Measurements from ENCODE around the gene MACROH2A1.
"Not testable (repeated sequence)": the region's sequence is repeated elsewhere in the genome, so short reads cannot be mapped to it uniquely, and the experiment has no call there.

MACROH2A1 gene

DNA sequence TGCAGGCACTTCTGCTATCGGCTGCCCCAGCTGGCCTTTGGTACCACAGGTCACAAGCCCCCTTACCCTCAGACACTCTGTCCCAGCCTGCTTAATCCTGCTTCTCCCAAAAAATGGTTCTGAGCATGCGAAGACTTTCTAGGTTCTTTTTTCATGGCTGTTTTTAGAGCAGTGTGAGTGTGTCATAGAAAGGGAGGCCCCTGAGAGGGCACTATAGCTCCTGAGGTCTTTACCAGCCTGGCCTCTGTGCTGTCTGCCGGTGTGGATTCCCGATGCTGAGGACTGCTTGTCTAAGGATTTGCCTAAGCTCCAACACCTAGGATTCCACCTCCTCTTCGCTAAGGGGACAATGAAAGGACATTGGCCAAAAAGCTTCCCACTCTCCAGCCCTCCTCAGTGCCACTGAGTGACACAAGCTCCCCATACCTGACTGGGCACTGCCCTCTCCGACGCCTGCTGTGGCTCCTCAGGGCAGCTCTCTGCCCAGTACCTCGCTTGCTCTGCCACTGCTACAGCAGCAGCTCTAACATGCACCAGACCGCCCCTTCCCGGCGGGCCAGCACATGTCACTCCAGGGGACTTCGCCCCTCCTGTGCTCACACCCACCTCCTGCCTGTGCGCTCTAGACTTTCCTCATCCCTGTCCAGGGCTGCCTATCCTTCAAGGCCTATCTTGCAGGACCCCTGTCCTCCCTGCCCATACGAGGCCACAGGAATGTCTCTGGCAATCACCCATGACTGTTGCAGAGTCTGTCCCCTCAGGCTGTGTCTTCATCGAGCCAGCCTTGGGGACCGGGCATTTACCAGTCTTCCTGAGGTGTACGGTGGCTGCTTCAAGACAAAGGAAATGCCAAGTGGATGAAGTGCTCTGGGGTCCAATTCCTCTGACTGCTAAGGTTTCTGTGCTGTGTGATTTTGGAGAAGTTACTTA, 21.0 kb downstream of the MACROH2A1 start:
- DNase-seq (ENCODE audit: low read depth), result no peak

DNA sequence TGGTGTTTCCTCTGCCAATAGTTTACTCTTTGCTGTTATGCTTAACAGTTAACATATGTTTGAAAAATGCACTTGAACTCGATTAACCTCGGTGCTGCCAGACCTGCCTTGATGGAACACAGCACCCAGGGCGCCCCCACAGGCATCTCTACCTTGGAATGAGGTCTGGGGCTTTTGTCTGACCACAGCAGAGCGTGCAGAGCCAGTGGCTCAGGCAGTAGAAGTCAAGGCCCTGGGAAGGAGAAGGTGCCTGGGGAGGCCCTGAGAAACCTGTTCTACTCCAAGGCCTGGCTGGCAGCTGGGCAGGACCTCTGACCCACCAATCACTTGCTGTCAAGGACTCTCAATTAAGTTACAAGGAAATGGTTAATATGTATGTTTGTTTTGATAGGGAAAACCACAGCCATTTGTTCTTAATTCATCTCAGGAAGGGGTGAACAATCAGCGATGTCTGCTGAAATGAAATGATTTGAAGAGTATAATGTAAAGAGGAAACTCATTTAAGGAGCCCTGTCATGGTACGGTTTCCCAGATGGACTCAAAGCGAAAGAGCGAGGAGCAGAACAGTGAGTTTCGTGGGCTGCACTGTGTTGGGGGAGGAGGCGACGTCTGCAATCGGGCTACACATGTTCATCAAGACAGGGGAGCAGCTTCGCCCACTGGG, 21.9 kb downstream of the MACROH2A1 start:
- no peak for DNase-seq (ENCODE audit: low read depth)

DNA sequence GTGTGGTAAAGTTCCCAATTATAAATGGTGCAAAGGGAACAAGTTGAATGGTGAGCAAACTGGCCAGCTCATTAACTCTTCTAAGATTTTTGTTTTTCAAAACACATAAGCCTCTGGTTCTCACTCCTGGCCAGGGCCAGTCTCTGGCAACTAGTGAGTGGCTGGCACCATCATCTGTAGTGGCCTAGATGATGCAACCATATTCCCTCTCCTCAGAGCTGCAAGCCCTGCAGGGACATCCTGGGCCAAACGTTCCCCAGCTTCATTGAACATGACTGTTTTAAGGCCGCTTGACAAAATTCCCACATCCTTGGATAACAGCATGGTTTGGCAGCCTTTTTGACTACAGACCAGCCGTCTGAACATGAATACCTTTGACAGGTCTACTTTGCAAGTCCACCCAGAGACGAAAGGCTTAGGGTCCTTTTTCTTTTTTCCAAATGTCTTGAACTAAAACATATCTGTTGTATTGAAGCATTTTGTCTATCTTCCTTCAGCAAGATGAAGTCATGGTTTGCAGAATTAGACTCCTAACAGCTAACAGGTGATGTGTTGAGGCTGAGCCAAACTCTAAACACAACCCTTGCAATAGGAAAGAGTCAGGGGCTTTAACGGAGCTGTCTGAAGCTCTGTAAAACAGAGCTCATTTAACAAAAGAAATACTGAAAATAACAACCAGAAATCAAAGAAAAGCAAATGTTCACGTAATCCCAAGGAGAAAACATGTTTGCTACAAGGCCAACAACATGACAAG, 23.8 kb downstream of the MACROH2A1 start:
- DNase-seq (ENCODE audit: low read depth), result no peak

- DNase-seq (ENCODE audit: low read depth), result no peak
Observed at GRCh38 chr5:135373736-135374515, 25.1 kb downstream of the MACROH2A1 start.

DNA sequence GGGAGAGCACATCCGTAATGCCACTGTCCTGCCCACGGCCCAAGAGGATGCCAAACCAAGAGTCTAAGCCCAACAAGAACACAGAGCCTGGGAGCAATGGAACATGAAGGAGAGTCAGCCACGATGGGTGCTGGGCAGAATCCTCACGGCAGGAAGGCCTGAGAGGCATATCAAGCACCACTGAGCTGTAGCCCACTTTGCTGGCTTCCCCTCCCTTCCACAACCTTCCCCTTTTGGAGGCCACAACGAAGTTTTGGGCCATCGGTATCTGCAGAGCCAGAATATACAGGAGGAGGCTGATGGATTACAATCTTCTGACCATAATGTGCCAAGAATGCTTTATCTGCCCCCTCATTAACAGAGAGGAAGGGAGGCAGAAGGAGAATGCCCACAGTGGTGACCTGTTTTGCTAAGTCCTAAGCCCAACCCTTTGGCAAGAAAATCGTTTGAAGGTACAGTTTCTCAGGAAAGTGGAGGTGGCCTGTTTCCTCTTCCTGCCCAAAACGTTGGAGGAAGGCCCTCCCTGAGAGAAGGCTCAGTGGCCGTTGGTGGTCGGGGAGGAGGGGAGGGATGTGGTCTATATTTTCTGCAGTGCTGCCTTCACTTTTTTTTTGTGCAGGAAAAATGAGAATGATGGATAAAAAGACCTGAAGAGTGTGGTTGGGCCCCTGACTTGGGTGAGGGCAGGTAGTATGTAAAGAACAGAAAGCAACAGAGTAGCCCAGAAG, 26.2 kb downstream of the MACROH2A1 start:
- no peak for DNase-seq (ENCODE audit: low read depth)

DNA sequence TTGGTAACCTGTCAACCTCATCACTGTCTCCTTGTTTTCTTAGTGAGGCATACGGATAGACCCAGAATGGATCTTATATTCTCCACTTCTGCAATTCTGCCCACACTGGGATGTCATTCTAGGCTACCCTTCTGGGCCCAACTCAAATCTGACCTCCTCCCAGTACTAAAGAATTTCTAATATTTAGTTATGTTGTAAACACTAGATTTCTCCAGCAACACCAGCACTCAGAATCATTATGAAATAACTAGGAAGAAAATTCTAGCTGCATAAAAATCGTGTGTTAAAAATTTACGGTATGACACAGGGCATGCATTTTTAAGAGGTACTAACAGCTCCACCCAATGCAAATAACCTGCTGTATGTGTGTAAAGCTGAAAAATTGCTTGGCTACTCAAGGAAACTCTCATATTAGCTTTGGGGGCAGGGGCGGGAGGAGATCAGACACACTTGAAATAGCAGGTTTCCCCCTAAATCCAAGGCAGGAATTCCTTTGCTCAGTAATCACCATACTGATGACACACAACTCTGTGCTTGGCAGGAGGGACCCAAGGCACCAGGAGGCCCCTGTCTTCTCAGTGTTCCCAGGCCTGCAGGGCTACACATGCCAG, 27.3 kb downstream of the MACROH2A1 start:
- no peak for DNase-seq (ENCODE audit: low read depth)

DNA sequence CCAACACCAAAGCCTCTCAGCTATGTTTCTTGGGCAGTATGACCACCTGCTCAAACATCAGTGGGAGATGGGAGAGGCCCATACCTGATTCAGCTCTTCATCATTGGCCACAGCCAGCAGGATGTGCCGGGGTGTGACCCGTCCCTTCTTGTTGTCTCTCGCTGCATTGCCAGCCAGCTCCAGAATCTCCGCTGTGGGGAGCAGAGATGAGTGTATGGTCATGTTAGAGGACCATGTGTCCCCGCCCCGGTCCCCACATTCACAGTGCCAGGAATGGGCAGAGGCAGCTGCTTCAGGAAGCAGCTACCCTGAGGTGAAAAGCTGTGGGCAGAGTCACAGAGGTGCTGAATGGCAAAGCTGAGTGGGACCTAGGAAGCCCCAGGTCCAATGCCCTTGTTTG, 29.1 kb downstream of the MACROH2A1 start:
- no peak for DNase-seq (ENCODE audit: low read depth)

DNA sequence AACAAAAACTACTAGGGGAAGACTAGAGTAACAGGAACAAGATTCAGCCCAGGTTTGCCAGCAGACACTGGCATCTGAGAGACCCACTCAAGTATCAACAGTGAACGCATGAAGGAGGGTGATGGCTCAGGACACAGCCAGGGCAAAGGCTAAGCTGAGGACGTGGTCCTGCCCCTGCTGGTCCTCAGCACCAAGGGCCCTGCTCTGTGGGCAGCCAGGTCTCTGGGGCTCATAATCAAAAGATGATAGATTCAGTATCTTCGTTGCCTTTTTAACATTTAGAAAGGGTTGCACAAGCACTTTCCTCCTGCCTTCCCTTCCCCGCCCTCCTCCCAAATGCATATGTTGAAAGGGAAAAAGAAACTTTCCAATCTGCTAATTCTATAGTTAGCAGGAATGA, 31.5 kb downstream of the MACROH2A1 start:
- no peak for DNase-seq (ENCODE audit: low read depth)

GRCh38 chr5:135367076-135367475, 32.0 kb downstream of the MACROH2A1 start:
- DNase-seq (ENCODE audit: low read depth), result no peak

DNA sequence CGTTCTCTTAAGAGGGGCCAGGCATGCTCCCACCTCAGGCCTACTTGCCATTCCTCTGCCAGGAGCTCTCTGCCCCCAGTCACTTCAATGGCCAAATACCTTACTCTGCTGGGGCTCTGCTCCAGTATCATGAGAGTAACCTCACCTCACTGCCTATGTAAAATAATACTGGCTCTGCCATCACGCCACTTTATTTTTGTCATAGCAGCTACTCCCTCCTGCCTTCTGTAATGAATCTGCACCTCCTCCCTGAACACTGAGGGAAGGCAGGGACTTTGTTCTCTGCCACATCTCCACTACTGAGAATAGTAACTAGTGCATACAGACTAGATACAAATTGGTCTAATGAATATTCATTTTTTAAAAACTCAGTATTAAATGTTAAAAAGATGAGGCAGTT, 33.8 kb downstream of the MACROH2A1 start:
- no peak for DNase-seq (ENCODE audit: low read depth)

DNA sequence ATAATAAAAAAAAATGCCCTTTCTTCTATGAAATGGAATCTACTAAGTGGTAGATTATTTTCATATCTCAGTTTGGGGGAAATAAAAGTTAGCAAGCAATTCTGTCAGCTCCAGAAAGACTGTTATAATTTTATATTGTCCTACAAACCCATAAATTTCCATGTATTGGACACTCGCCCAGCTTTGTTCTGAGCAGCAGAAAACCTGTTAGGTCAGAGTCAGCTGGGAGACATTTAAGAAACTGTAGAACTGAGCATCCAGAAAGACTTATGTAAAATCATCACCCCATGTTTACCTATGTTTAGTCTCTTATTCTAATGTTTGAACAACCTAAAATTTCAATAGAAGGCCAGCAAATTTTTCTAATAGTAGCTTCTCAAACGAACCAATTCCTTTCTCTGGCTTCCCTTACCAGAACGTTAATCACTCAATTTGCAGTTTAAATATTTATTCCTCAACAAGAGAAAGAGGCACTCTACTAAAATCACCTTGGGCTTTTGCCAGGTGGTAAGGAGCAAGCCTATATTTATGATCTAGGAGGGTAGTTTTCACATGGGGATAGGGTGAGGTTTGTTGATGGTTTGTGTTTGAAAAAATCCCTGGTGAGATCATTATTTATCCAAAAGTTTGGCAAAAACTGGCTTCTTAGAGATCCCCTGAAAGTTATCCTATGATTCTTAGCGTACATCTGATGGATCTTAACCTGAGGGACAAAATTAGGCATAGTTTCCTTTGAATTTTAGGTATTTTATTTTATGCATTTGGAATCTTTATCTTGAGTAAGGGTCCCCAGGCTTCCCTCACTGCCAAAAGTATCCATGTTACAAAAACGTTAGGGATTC, 34.4 kb downstream of the MACROH2A1 start:
- no peak for DNase-seq (ENCODE audit: low read depth)

DNA sequence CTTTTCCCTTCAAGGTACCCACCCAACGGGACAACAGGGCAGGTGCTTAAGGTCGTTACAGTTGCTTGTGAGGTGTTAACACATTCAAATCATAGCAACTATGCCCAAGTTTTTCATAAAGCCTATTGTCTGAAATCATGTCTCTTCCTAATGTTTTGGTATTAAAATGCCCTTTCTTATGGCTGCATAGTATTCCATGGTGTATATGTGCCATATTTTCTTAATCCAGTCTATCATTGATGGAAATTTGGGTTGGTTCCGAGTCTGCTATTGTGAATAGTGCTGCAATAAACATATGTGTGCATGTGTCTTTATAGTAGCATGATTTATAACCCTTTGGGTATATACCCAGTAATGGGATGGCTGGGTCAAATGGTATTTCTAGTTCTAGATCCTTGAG, 35.7 kb downstream of the MACROH2A1 start:
- not testable (repeated sequence) for DNase-seq (ENCODE audit: low read depth)

DNA sequence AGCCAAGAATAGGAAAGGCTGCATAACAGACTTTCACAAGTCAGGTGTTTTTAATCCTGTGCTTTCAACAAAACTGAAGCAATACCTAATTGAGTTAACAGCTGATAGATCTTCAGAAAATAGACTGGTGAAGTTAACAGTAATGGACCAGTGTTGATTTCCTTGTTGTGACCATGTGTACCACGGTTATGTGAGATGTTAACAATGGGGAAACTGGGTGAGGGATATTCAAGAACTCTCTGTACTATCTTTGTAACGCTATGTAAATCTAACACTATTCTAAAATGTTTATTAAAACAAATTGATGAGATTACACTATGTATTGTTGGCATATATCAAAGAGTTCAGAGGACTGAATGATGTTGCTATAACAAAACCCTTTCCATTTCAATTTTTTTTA, 36.9 kb downstream of the MACROH2A1 start:
- no peak for DNase-seq (ENCODE audit: low read depth)

GRCh38 chr5:135360278-135361274, 38.5 kb downstream of the MACROH2A1 start:
- no peak for DNase-seq (ENCODE audit: low read depth)

- DNase-seq (ENCODE audit: low read depth), result no peak
Observed at GRCh38 chr5:135359374-135360165, 39.5 kb downstream of the MACROH2A1 start.

GRCh38 chr5:135357685-135358084, 41.3 kb downstream of the MACROH2A1 start:
- no peak for DNase-seq (ENCODE audit: low read depth)

DNA sequence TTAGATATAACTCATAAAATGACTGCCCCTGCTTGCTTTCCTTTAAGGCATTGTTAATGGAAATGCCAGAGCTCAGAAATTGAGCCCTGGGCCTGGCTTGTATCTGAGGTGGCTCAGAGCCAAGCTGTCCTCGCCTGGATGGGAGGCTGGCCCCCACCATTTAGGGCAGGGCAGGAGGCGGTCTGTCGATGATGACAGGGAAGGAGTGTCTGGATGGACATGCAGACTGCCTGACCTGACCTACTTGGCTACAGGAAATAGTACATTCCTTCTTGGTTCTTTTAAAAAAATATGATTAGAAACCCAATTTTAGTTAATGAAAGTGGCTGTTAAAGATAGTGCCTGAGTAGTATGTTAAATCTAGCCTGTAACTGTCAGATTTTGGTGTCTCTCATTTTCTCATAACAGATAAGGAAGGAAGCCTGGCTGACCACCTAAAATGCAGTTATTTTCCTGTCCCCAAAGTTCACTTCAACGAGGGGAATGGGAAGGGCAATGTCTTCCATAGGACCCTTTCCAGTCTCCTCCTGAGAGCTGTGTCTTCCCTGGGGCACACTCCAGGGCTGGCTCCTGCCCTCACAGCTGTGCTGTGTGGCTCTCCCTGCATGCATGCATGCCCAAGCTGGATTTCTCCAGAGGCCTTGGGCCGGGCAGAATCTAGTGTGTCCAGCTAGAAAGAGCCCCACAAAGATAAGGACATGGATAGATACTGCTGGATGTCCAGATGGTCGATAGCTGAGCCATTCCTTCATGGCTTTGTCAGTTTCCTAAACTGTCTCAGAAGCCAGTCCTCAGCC, 42.3 kb downstream of the MACROH2A1 start:
- no peak for DNase-seq (ENCODE audit: low read depth)
